Vagina (tissue), 2 donors: ENCODE results near the gene C1QC. TPM values are rescaled to one million over a fixed set of nuclear protein-coding genes. Genes with fewer than 3 reads are reported as not detected.

Experiments
- DNase-seq, 2 donors: peaks; one replicate each; pipeline ENCODE4 v3.0.0-alpha.2; 2017; ENCODE audit errors: extremely low spot score in 2 of 2
- H3K27ac ChIP-seq: fragments of 200-600 bp; sonication (generic); one replicate; pipeline ENCODE4 v1.5.1; 2019
- H3K27me3 ChIP-seq: fragments of 200-600 bp; sonication (generic); one replicate; pipeline ENCODE4 v1.5.1; 2019
- H3K36me3 ChIP-seq, 2 donors: fragments of 200-600 bp; sonication (generic); one replicate each; pipeline ENCODE4 v1.5.1; 2017 to 2019
- H3K4me1 ChIP-seq: fragments of 200-600 bp; sonication (generic); one replicate; pipeline ENCODE4 v1.5.1; 2019
- H3K4me3 ChIP-seq, 2 donors: fragments of 200-600 bp; sonication (generic); 1 replicate in 1 of 2; 2 replicates in 1 of 2; pipeline ENCODE4 v1.5.1; 2016 to 2019
- H3K9me3 ChIP-seq: fragments of 200-600 bp; sonication (generic); one replicate; pipeline ENCODE4 v1.5.1; 2019
- POLR2A ChIP-seq, 2 donors: fragments of 450-650 bp; IDR thresholded peaks; one replicate each; pipeline ENCODE4 v1.6.1; 2017; ENCODE audit warnings: antibody characterized with exemption in 2 of 2, mild to moderate bottlenecking in 2 of 2, moderate library complexity in 2 of 2
- POLR2AphosphoS5 ChIP-seq, 2 donors: sonication (generic); formaldehyde crosslinking; IDR thresholded peaks; one replicate each; pipeline ENCODE4 v1.9.0; 2017; ENCODE audit warnings: antibody characterized with exemption in 2 of 2, mild to moderate bottlenecking in 2 of 2, low read depth in 1 of 2; ENCODE audit not compliant: insufficient read depth in 1 of 2
- intact Hi-C: fragments of 100-400 bp; cut with DNase I; formaldehyde crosslinking; loops from one replicate; pipeline ENCODE4 v1.15.1; 2023
- total RNA-seq: library from RNA; depleted of rRNA; stranded (reverse); fragments of >200 nt; gene quantifications from one replicate; pipeline ENCODE4 v1.2.3, GENCODE V29; 2016
- TF ChIP-seq, protein P1 (sequence below), 3 experiments: fragments of 450-650 bp in 2 of 3; fragments of 200-600 bp in 1 of 3; sonication (generic) in 1 of 3; IDR thresholded peaks; one replicate each; pipeline ENCODE4 v1.5.1; 2017 to 2019; ENCODE audit warnings: antibody characterized with exemption in 3 of 3, mild to moderate bottlenecking in 2 of 3, moderate library complexity in 2 of 3

The C1QC gene
- total RNA-seq, 1 donor from 2014 or later, result 128 TPM

DNA sequence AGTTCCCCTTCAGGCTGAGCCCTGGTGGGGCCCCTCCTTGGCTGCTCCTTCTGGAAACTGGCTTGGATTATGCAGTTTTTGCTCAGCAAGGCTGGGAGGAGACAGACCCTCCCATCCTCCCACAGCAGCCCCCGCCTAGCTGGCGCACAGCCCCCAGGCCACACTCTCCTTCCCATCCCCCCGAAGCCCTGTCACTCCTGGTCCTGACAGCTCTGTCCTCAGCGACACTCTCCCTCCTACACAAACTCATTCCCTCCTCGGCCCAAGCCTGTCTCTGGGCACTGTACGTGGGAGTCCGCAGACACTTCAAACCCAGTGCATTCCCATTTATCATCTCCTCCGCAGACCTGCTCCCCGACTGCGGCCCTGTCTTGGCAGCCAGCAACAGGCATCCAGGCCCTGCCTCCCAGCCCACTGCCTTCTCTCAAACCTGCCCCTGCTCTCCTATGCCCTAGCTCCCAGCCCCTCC, 42.2 kb downstream of the C1QC start:
- TF ChIP-seq, protein P1, sequence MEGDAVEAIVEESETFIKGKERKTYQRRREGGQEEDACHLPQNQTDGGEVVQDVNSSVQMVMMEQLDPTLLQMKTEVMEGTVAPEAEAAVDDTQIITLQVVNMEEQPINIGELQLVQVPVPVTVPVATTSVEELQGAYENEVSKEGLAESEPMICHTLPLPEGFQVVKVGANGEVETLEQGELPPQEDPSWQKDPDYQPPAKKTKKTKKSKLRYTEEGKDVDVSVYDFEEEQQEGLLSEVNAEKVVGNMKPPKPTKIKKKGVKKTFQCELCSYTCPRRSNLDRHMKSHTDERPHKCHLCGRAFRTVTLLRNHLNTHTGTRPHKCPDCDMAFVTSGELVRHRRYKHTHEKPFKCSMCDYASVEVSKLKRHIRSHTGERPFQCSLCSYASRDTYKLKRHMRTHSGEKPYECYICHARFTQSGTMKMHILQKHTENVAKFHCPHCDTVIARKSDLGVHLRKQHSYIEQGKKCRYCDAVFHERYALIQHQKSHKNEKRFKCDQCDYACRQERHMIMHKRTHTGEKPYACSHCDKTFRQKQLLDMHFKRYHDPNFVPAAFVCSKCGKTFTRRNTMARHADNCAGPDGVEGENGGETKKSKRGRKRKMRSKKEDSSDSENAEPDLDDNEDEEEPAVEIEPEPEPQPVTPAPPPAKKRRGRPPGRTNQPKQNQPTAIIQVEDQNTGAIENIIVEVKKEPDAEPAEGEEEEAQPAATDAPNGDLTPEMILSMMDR (IDR thresholded peaks at IDR 0.05), result no peak
- no peak for TF ChIP-seq POLR2A (IDR thresholded peaks at IDR 0.05)
- no peak for TF ChIP-seq POLR2AphosphoS5 (IDR thresholded peaks at IDR 0.05; ENCODE audit: insufficient read depth in 1 of 2, low read depth in 1 of 2)
- no peaks in the 10 kb centered on the region for H3K27me3 ChIP-seq

DNA sequence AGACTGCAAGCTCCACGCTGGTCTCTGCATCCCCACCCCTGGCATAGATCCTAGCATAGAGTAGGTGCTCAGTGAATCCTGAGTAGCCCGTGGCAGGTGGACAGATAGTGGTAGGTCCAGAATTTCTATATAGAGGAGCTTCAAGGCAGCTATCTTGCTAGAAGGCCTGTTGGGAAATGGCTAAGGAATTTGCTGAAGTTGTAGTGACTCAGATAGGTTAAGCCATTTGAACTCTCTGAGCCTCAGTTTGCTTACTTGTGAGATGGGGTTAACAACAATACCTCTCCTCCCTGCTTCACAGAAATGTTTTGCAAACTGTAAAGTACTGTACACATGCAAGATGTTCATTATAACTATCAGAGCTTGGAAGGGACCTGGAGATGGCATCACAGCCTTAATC, 43.8 kb downstream of the C1QC start:
- DNase-seq, result no peak
- intact Hi-C loops, result no loop called here
- Histone ChIP-seq H3K4me1 (no peaks in the 10 kb centered on the region), H3K4me3 (no peak overlapping the region), H3K27me3 (no peaks in the 10 kb centered on the region), H3K9me3 (no peaks in the 10 kb centered on the region), H3K36me3 (no peaks in the 10 kb centered on the region), H3K27ac (no peak overlapping the region)
- TF ChIP-seq POLR2AphosphoS5 (IDR thresholded peaks at IDR 0.05; ENCODE audit: insufficient read depth in 1 of 2, low read depth in 1 of 2) (no peak), POLR2A (IDR thresholded peaks at IDR 0.05) (no peak)
- TF ChIP-seq, protein P1 (IDR thresholded peaks at IDR 0.05), result no peak

More for the DNA sequence above, 42.2 kb downstream of the C1QC start:
- Histone ChIP-seq H3K4me1 (no peaks in the 10 kb centered on the region), H3K4me3 (no peak overlapping the region), H3K27ac (no peak overlapping the region), H3K9me3 (no peaks in the 10 kb centered on the region), H3K36me3 (no peaks in the 10 kb centered on the region)
- intact Hi-C loops, result no loop called here
- DNase-seq, result no peak

DNA sequence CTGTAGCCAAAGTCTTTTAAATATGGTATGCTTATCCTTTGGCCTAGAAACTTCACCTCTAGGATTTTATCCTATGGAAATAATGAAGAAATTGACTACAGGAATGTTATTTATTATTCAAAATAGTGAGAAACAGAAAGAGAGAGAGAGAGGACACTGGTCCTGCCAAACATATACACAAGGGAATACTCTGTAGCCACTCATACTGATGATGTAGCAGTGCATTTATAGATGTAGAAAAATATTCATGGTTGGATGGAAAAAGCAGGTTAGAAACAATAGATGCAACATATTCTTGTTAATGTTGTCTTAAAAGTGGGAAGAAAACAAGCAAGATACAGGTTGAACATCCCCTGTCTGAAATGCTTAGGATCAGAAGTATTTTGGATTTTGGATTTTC, 45.0 kb downstream of the C1QC start:
- H3K4me1 ChIP-seq, result no peaks in the 10 kb centered on the region
- no peak for DNase-seq
- no peak overlapping the region for H3K4me3 ChIP-seq
- TF ChIP-seq, protein P1 (IDR thresholded peaks at IDR 0.05), result no peak
- H3K27ac ChIP-seq, result no peak overlapping the region
- no peaks in the 10 kb centered on the region for H3K36me3 ChIP-seq
- H3K27me3 ChIP-seq, result no peaks in the 10 kb centered on the region
- intact Hi-C loops, result no loop called here
- no peaks in the 10 kb centered on the region for H3K9me3 ChIP-seq

DNA sequence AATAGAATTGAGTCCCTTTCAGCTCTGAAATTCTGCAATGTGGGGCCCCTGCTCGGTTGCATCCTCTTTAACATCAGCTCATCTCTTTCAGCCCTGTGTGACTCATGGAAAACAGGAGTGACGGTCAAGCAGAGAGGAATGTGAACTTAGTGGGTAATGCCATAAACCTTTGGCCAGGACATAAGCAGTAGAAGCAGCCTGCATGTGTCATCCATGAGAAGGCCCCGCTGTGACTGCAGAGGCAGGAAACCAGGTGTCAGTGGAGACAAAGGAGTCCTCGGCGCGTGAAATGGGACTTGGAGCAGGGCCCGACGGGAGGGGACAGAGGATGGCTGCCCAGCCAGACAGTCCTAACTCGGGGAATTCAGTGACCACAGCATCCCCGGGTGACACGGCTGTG, 46.1 kb downstream of the C1QC start:
- intact Hi-C loops, result no loop called here
- Histone ChIP-seq H3K27me3 (no peaks in the 10 kb centered on the region), H3K36me3 (no peaks in the 10 kb centered on the region), H3K9me3 (no peaks in the 10 kb centered on the region), H3K4me1 (no peaks in the 10 kb centered on the region), H3K27ac (no peak overlapping the region), H3K4me3 (no peak overlapping the region)
- no peak for DNase-seq
- no peak for TF ChIP-seq POLR2AphosphoS5 (IDR thresholded peaks at IDR 0.05; ENCODE audit: insufficient read depth in 1 of 2, low read depth in 1 of 2)
- TF ChIP-seq, protein P1 (IDR thresholded peaks at IDR 0.05), result no peak
- TF ChIP-seq POLR2A (IDR thresholded peaks at IDR 0.05), result no peak

GRCh38 chr1:22691031-22691753, 47.8 kb downstream of the C1QC start:
- intact Hi-C loops, result no loop called here
- no peaks in the 10 kb centered on the region for H3K36me3 ChIP-seq
- DNase-seq, result no peak
- H3K9me3 ChIP-seq, result no peaks in the 10 kb centered on the region
- H3K27me3 ChIP-seq, result no peaks in the 10 kb centered on the region
- no peak overlapping the region for H3K4me3 ChIP-seq
- no peak overlapping the region for H3K27ac ChIP-seq
- H3K4me1 ChIP-seq, result no peaks in the 10 kb centered on the region
- TF ChIP-seq POLR2A (IDR thresholded peaks at IDR 0.05) (no peak), POLR2AphosphoS5 (IDR thresholded peaks at IDR 0.05; ENCODE audit: insufficient read depth in 1 of 2, low read depth in 1 of 2) (no peak)
- TF ChIP-seq, protein P1 (IDR thresholded peaks at IDR 0.05), result no peak
